GM21381 (cell line): ENCODE results near the gene UBC.
"Not testable (repeated sequence)": the region's sequence is repeated elsewhere in the genome, so short reads cannot be mapped to it uniquely, and the experiment has no call there.

Experiments used
- ATAC-seq: cut with Tn5 transposase; IDR thresholded peaks from one replicate; pipeline ENCODE4 v1.9.1; 2021; ENCODE audit warnings: mild to moderate bottlenecking, moderate library complexity; ENCODE audit not compliant: unreplicated experiment

The UBC gene

GRCh38 chr12:124888260-124888659, 26.2 kb downstream of the UBC start:
- ATAC-seq: no peak

- not testable (repeated sequence) for ATAC-seq
Observed at GRCh38 chr12:124887766-124888165, 26.7 kb downstream of the UBC start.

- peak; percentile 87 for ATAC-seq
Observed at GRCh38 chr12:124884587-124885438, 29.6 kb downstream of the UBC start.

- no peak for ATAC-seq
Observed at GRCh38 chr12:124883263-124884130, 31.0 kb downstream of the UBC start.

GRCh38 chr12:124881123-124881522, 33.3 kb downstream of the UBC start:
- no peak for ATAC-seq

GRCh38 chr12:124880335-124880734, 34.1 kb downstream of the UBC start:
- not testable (repeated sequence) for ATAC-seq

DNA sequence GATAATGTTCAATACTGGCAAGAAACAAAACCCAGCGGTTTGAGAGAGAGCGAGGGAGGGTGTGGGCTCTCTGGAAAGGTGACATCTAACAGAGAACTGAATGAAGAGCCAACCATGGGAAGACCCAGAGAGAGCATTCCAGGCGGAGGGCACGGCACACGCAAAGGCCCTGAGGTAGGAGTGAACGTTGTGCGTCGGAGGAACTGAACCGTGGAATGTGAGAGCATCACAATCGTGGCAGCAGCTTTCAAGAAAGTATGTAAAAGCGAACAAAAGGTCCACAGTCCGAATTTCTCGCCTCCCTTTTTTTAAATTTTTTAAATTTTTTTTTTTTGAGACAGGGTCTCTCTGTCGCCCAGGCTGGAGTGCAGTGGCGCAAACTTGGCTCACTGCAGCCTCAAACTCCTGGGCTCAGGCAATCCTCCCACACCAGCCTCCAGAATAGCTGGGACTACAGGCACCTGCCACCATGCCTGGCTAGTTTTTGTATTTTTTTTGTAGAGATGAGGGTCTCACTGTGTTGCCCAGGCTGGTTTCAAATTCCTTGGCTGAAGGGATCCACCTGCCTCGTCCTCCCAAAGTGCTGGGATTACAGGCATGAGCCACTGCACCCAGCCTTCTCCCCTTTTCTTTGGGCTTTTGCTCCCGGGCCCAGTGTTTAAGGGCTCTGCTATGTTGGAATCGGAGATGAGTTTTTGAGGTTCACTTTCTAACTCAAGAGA, 35.5 kb downstream of the UBC start:
- ATAC-seq: no peak

- ATAC-seq: no peak
Observed at GRCh38 chr12:124877423-124877822, 37.0 kb downstream of the UBC start.

GRCh38 chr12:124876171-124876570, 38.3 kb downstream of the UBC start:
- ATAC-seq: no peak

DNA sequence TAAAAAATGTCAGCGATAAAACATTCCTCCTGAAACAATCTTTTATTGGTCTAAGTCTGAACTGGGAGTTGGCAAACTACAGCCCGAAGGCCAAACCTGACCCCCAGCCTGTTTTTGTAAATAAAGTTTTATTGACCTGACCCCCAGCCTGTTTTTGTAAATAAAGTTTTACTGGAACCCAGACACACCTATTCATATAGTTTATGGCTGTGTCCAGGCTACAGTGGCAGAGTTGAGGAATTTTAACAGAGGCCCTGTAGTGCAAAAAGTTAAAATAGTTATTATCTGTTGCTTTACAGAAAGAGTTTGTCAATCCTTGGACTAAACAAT, 38.7 kb downstream of the UBC start:
- no peak for ATAC-seq

DNA sequence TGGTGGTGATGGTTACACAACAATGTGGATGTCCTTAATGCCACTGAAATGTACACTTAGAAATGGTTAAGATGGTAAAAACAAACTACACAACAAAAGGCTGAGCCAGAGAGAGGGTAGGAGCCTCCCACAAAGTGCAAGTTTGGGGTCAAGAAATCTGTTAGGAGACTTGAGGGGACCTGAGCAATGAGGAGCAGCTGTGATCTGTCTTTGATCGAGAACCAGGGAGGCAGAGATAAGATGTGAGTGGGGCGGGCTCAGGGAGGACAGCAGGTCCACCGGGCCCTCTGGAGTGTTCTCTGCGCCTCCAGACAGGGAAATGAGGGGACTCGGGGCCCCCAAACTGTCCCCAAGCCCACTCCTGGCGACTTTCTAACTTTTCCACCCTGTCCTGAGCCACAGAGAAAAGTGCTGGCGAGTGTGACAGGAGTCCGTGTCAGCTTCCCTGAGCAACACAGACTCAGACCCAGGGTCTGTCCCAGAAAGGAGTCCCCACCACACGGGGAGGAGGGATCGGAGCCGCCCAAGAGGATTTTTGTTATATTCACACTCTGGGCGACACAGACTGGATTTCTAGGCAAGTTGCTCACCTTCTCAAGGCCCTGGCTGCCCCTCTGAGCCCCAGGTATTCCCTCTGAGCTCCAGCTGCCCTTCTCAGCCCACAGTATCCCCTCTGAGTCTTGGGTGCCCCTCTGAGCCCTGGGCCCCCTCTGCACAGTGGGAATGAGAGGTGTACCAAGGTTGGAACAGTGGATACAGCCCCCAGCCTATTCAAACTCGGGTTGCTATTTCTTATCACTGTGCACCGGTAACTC, 39.3 kb downstream of the UBC start:
- no peak for ATAC-seq

DNA sequence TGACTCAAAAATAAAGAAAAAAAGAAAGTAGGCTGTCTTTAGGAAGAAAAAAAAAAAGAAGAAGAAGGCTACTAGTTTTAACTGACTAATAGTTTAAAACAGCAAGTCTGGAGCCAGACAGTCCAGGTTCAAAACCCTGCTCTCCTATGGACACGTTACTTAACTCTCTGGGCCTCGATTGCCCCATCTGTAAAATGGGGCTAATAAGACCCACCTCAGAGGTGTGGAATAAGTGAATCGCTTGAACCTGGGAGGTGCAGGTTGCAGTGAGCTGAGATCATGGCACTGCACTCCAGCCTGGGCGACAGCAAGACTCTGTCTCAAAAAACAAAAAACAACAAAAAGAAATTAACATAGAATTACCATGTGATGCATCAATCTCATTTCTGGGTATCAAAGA, 40.3 kb downstream of the UBC start:
- ATAC-seq: no peak

GRCh38 chr12:124872068-124872719, 42.3 kb downstream of the UBC start:
- no peak for ATAC-seq

- ATAC-seq: no peak
Observed at GRCh38 chr12:124871297-124871696, 43.2 kb downstream of the UBC start.

DNA sequence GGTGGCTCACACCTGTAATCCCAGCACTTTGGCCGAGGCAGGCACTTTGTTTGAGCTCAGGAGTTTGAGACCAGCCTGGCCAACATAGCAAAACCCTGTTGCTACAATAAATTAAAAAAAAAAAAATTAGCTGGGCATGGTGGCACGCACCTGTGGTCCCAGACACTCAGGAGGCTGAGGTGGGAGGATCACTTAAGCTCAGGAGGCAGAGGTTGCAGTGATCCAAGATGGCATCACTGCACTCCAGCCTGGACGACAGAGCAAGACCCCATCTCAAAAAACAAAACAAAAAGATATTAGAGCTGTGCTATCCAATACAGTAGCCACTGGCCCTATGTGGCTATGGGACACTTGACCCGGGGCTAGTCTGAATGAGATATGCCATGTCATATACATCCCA, 43.9 kb downstream of the UBC start:
- ATAC-seq: no peak

- ATAC-seq: no peak
Observed at GRCh38 chr12:124869059-124869665, 45.3 kb downstream of the UBC start.

DNA sequence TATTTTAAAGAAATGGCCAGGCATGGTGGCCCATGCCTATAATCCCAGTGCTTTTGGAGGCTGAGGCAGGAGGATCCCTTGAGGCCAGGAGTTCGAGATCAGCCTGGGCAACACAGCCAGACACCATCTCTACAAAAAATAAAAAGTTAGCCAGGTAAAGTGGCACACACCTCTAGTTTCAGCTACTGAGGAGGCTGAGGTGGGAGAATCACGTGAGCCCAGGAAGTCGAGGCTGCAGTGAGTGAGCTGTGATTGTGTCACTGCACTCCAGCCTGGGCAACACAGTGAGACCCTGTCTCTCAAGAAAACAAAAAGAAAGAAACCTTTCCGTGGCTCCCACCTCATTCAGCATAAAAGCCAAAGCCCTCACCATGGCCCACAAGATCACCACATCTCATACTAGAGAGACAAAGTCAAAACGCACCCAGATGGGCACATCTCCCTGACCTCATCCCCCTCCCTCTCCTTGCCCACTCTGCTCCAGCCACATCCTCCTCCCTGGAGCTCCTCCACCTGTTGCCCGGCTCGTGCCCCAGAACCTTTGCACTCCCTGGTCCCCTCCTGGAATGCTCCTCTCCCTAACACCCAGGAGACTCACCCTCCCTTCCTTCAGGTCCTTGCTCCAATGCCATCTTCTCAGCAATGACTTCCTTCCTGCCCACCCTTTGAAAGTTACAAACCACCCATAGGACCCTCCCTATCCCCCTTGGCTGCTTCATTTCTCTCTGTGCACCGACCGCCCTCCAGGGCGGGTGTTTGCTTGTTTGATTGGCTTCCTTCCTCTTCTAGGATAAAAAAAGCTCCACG, 46.0 kb downstream of the UBC start:
- no peak for ATAC-seq

DNA sequence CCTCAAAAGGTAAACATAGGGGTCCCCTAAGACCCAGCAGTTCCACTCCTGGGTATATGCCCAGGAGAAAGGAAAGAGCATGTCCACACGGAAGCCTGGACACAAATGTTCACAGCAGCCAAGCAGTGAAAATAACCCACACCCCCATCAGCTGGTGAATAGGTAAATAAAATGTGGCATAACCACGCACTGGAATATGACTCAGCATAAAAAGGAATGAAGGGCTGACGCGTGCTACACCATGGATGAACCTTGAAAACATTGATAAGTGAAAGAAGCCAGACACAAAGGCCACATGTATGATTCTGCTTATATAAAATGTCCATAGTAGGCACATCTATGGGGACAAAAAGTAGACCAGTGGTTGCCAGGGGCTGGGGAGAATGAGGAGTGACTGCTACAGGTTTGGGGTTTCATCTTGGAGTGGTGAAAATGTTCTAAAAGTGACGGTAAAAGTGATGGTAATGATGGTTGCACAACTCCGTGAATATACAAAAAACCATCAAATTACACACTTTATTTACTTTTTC, 47.0 kb downstream of the UBC start:
- no peak for ATAC-seq
